Measurements from ENCODE around the gene DEPDC5. TPM values are rescaled to one million over a fixed set of nuclear protein-coding genes. Genes with fewer than 3 reads are reported as not detected.

DEPDC5 gene
- total RNA-seq, 3 donors from 2014 or later: 13.6 to 20.0 (median 16.1) TPM

- peaks cover 0 to 23% of the 10 kb centered on the region in 2 donors for H3K4me1 ChIP-seq
- no peaks in the 10 kb centered on the region for H3K9me3 ChIP-seq
- no peak overlapping the region for H3K4me3 ChIP-seq
- TF ChIP-seq POLR2AphosphoS5 (IDR thresholded peaks at IDR 0.05): no peak
- peak overlapping the region; percentile 52 to 74 for H3K27ac ChIP-seq
- H3K36me3 ChIP-seq: no peaks in the 10 kb centered on the region
- DNase-seq (ENCODE audit: low spot score in 2 of 2): no peak
- intact Hi-C loops (cut with DNase I; ENCODE audit: low total_unique reads): no loop called here
- no peaks in the 10 kb centered on the region for H3K27me3 ChIP-seq
Measured at GRCh38 chr22:31951194-31952093, 197.6 kb downstream of the DEPDC5 start.

- H3K36me3 ChIP-seq: no peaks in the 10 kb centered on the region
- intact Hi-C loops (cut with DNase I; ENCODE audit: low total_unique reads): no loop called here
- H3K4me3 ChIP-seq: no peak overlapping the region
- no peaks in the 10 kb centered on the region for H3K27me3 ChIP-seq
- TF ChIP-seq, protein P1, sequence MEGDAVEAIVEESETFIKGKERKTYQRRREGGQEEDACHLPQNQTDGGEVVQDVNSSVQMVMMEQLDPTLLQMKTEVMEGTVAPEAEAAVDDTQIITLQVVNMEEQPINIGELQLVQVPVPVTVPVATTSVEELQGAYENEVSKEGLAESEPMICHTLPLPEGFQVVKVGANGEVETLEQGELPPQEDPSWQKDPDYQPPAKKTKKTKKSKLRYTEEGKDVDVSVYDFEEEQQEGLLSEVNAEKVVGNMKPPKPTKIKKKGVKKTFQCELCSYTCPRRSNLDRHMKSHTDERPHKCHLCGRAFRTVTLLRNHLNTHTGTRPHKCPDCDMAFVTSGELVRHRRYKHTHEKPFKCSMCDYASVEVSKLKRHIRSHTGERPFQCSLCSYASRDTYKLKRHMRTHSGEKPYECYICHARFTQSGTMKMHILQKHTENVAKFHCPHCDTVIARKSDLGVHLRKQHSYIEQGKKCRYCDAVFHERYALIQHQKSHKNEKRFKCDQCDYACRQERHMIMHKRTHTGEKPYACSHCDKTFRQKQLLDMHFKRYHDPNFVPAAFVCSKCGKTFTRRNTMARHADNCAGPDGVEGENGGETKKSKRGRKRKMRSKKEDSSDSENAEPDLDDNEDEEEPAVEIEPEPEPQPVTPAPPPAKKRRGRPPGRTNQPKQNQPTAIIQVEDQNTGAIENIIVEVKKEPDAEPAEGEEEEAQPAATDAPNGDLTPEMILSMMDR (IDR thresholded peaks at IDR 0.05): no peak
- TF ChIP-seq POLR2A (IDR thresholded peaks at IDR 0.05): no peak
- no peak for TF ChIP-seq POLR2AphosphoS5 (IDR thresholded peaks at IDR 0.05)
- no peak for DNase-seq (ENCODE audit: low spot score in 2 of 2)
- H3K4me1 ChIP-seq: peaks cover 0 to 18% of the 10 kb centered on the region in 2 donors
- no peaks in the 10 kb centered on the region for H3K9me3 ChIP-seq
- H3K27ac ChIP-seq: peak overlapping the region; percentile 52 to 74
Measured at GRCh38 chr22:31952094-31952401, 198.2 kb downstream of the DEPDC5 start.

DNA sequence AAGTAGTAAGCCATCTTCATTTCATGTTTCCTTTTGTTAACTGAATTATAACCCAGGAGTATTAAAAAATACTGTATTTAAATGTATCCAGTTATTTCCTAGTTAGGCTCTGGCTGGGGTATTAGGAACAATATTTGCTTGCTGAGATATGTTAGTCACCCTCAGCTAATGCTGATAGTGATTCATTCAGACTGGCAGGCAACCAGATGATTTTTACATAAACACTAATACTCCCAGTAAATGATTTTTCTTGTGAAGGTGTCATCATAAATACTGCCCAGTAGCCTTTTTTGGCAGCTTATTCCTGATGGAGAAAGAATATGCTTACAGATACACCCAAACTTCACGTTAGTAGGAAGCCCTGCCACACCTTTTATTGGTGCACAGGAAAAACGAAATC is 198.7 kb downstream of the DEPDC5 start:
- TF ChIP-seq POLR2AphosphoS5 (IDR thresholded peaks at IDR 0.05) (no peak), POLR2A (IDR thresholded peaks at IDR 0.05) (no peak)
- TF ChIP-seq, protein P1 (IDR thresholded peaks at IDR 0.05): no peak
- intact Hi-C loops (cut with DNase I; ENCODE audit: low total_unique reads): no loop called here
- Histone ChIP-seq H3K27ac (peak overlapping the region; percentile 52 to 74), H3K4me3 (no peak overlapping the region), H3K4me1 (peaks cover 0 to 18% of the 10 kb centered on the region in 2 donors), H3K36me3 (no peaks in the 10 kb centered on the region), H3K27me3 (no peaks in the 10 kb centered on the region), H3K9me3 (no peaks in the 10 kb centered on the region)
- no peak for DNase-seq (ENCODE audit: low spot score in 2 of 2)

GRCh38 chr22:31953261-31953660 is 199.4 kb downstream of the DEPDC5 start:
- intact Hi-C loops (cut with DNase I; ENCODE audit: low total_unique reads): no loop called here
- H3K27ac ChIP-seq: peak overlapping the region; percentile 52 to 74
- H3K36me3 ChIP-seq: no peaks in the 10 kb centered on the region
- peaks cover 0 to 18% of the 10 kb centered on the region in 2 donors for H3K4me1 ChIP-seq
- DNase-seq (ENCODE audit: low spot score in 2 of 2): no peak
- TF ChIP-seq, protein P1 (IDR thresholded peaks at IDR 0.05): no peak
- no peak for TF ChIP-seq POLR2AphosphoS5 (IDR thresholded peaks at IDR 0.05)
- TF ChIP-seq POLR2A (IDR thresholded peaks at IDR 0.05): no peak
- H3K9me3 ChIP-seq: no peaks in the 10 kb centered on the region
- no peak overlapping the region for H3K4me3 ChIP-seq
- H3K27me3 ChIP-seq: no peaks in the 10 kb centered on the region

DNA sequence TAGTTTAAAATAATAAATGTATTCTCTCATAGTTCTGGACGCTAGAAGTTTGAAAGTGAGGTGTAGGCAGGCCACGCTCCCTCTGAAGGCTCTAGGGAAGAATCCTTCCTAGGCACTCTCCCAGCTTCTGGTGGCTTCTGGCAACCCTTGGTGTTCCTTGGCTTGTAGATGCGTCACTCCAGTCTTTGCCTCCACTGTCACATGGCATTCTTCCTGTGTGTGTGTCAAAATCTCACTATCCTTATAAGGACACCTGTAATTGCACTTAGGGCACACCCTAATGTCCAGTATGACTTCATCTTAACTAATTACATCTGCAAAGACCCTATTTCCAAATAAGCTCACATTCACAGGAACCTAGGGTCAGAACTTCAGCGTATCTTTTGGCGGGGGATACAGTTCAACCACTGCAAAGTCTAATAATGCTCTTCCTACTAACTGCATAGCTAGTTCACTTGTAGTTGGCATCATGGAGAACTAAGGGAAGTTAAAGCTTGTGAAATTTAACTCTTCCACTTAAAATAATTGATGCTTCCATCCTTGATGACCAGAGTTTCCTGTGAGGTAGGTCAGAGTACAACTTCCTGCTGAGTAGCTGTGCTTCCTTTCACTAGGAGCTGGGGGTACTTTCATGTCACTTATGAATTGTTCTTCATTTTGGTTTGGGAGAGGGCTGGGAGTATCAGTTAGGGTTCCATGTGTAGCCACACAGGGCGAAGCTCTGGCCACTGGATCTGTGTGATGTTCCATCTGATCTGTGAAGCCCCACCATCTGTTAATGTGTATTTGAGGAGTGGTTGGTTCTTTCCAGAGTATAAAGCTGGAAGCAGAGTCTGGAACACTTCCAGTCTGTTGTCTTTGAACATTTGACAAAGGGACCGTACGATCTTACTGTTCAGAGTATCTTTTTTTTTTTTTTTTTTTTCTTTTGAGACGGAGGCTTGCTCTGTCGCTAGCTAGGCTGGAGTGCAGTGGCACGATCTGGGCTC is 201.0 kb downstream of the DEPDC5 start:
- Histone ChIP-seq H3K36me3 (no peaks in the 10 kb centered on the region), H3K27me3 (no peaks in the 10 kb centered on the region), H3K4me1 (peaks cover 0 to 18% of the 10 kb centered on the region in 2 donors), H3K27ac (peak overlapping the region; percentile 74 to 84), H3K4me3 (no peak overlapping the region), H3K9me3 (no peaks in the 10 kb centered on the region)
- intact Hi-C loops (cut with DNase I; ENCODE audit: low total_unique reads): no loop called here
- TF ChIP-seq, protein P1 (IDR thresholded peaks at IDR 0.05): no peak
- TF ChIP-seq POLR2A (IDR thresholded peaks at IDR 0.05): no peak
- TF ChIP-seq POLR2AphosphoS5 (IDR thresholded peaks at IDR 0.05): no peak
- DNase-seq (ENCODE audit: low spot score in 2 of 2): peak in 1 of 2 donors; percentile 75

Data from breast epithelium (tissue), 4 donors.